ENCODE data around the gene KLHL29.

The KLHL29 gene

GRCh38 chr2:23757686-23758433 is 372.9 kb downstream of the KLHL29 start:
- DNase-seq, result no peak

Data from NCI-H1436 (cell line).